ENCODE measurements around the gene CPEB4.

CPEB4 gene

GRCh38 chr5:173973616-173973969, 85.4 kb downstream of the CPEB4 start:
- TF ChIP-seq CTCF (IDR thresholded peaks at IDR 0.05; ENCODE audit: low read depth, low read length): no peak
- H3K27me3 ChIP-seq (ENCODE audit: insufficient read depth, low read depth, severe bottlenecking): no peaks in the 10 kb centered on the region
- no peaks in the 10 kb centered on the region for H3K9me3 ChIP-seq (ENCODE audit: severe bottlenecking)
- no peak overlapping the region; the same call in 1 of the 2 replicates for H3K27ac ChIP-seq
- H3K36me3 ChIP-seq: no peaks in the 10 kb centered on the region
- no peak for DNase-seq
- no peak overlapping the region for H3K4me3 ChIP-seq (ENCODE audit: low read depth, low read length)

GRCh38 chr5:173974688-173975239, 86.6 kb downstream of the CPEB4 start:
- DNase-seq: no peak

GRCh38 chr5:173981185-173981761, 93.1 kb downstream of the CPEB4 start:
- no peak overlapping the region for H3K27ac ChIP-seq
- no peaks in the 10 kb centered on the region for H3K27me3 ChIP-seq (ENCODE audit: insufficient read depth, low read depth, severe bottlenecking)
- H3K36me3 ChIP-seq: no peaks in the 10 kb centered on the region
- peaks cover 4% of the 10 kb centered on the region for H3K9me3 ChIP-seq (ENCODE audit: severe bottlenecking)
- DNase-seq: no peak
- TF ChIP-seq CTCF (IDR thresholded peaks at IDR 0.05; ENCODE audit: low read depth, low read length): no peak
- no peak overlapping the region for H3K4me3 ChIP-seq (ENCODE audit: low read depth, low read length)

More at GRCh38 chr5:173974688-173975239, 86.6 kb downstream of the CPEB4 start:
- H3K9me3 ChIP-seq (ENCODE audit: severe bottlenecking): no peaks in the 10 kb centered on the region
- no peaks in the 10 kb centered on the region for H3K27me3 ChIP-seq (ENCODE audit: insufficient read depth, low read depth, severe bottlenecking)
- H3K36me3 ChIP-seq: no peaks in the 10 kb centered on the region
- H3K4me3 ChIP-seq (ENCODE audit: low read depth, low read length): no peak overlapping the region
- H3K27ac ChIP-seq: no peak overlapping the region
- TF ChIP-seq CTCF (IDR thresholded peaks at IDR 0.05; ENCODE audit: low read depth, low read length): no peak

- no peak overlapping the region for H3K27ac ChIP-seq
- no peaks in the 10 kb centered on the region for H3K27me3 ChIP-seq (ENCODE audit: insufficient read depth, low read depth, severe bottlenecking)
- no peaks in the 10 kb centered on the region for H3K36me3 ChIP-seq
- H3K4me3 ChIP-seq (ENCODE audit: low read depth, low read length): no peak overlapping the region
- TF ChIP-seq CTCF (IDR thresholded peaks at IDR 0.05; ENCODE audit: low read depth, low read length): peak; percentile 84
- no peak for DNase-seq
- peaks cover 4% of the 10 kb centered on the region for H3K9me3 ChIP-seq (ENCODE audit: severe bottlenecking)
Measured at GRCh38 chr5:173984218-173984617, 96.1 kb downstream of the CPEB4 start.

- no peak for DNase-seq
- no peaks in the 10 kb centered on the region for H3K9me3 ChIP-seq (ENCODE audit: severe bottlenecking)
- no peaks in the 10 kb centered on the region for H3K36me3 ChIP-seq
- no peak within 1 kb of the TSS for H3K4me3 ChIP-seq (ENCODE audit: low read depth, low read length)
- peaks cover 7% of the 10 kb centered on the region for H3K27me3 ChIP-seq (ENCODE audit: insufficient read depth, low read depth, severe bottlenecking)
- no peak for TF ChIP-seq CTCF (IDR thresholded peaks at IDR 0.05; ENCODE audit: low read depth, low read length)
- H3K27ac ChIP-seq: no peak within 1 kb of the TSS
Measured at GRCh38 chr5:173988554-173989431, 100.6 kb downstream of the CPEB4 start, which contains the start of gene C5orf47. TSS of gene C5orf47 (plus strand) at chr5:173989170. CDS start at chr5:173989264, 94 bp downstream.

Data from WERI-Rb-1 (cell line).